ENCODE measurements around the gene SNX15. TPM values are rescaled to one million over a fixed set of nuclear protein-coding genes. Genes with fewer than 3 reads are reported as not detected.

The SNX15 gene
- polyA plus RNA-seq, 6 donors from 2014 or later, result 11.7 to 18.3 (median 14.9) TPM

- Mint-ChIP-seq H3K4me1 (peaks cover 26 to 35% (median 34%) of the 10 kb centered on the region in 3 donors), H3K4me3 (no peak overlapping the region), H3K9me3 (no peaks in the 10 kb centered on the region), H3K36me3 (no peaks in the 10 kb centered on the region), H3K27ac (peak overlapping the region in 1 of 6 donors; percentile 50), H3K27me3 (no peaks in the 10 kb centered on the region)
- DNase-seq (no peak), ATAC-seq (ENCODE audit: low read depth in 2 of 2) (no peak)
Observed at GRCh38 chr11:65051398-65051858, 24.2 kb downstream of the SNX15 start.

- no peaks in the 10 kb centered on the region for H3K9me3 Mint-ChIP-seq
- H3K27me3 Mint-ChIP-seq, result no peaks in the 10 kb centered on the region
- ATAC-seq (ENCODE audit: low read depth in 2 of 2) (peak; percentile 79 to 80), DNase-seq (no peak)
- H3K36me3 Mint-ChIP-seq, result no peaks in the 10 kb centered on the region
- peak overlapping the region; percentile 35 to 95 (median 74) for H3K27ac Mint-ChIP-seq
- peaks cover 18 to 19% (median 19%) of the 10 kb centered on the region in 3 donors for H3K4me1 Mint-ChIP-seq
- peak overlapping the region in 7 of 8 donors; percentile 47 to 88 (median 64) for H3K4me3 Mint-ChIP-seq
Observed at GRCh38 chr11:65053827-65054508, 26.7 kb downstream of the SNX15 start.

- ATAC-seq (ENCODE audit: low read depth in 2 of 2), result no peak
Observed at GRCh38 chr11:65055538-65055937, 28.3 kb downstream of the SNX15 start.

GRCh38 chr11:65056999-65057398 lies 29.8 kb downstream of the SNX15 start:
- Mint-ChIP-seq H3K27ac (peak overlapping the region in 1 of 6 donors; percentile 77), H3K27me3 (peaks cover 0 to 6% (median 0%) of the 10 kb centered on the region in 3 donors), H3K36me3 (no peaks in the 10 kb centered on the region), H3K4me1 (peaks cover 18 to 32% (median 19%) of the 10 kb centered on the region in 3 donors), H3K9me3 (no peaks in the 10 kb centered on the region), H3K4me3 (no peak overlapping the region)
- DNase-seq (no peak), ATAC-seq (ENCODE audit: low read depth in 2 of 2) (no peak)

More at GRCh38 chr11:65055538-65055937, 28.3 kb downstream of the SNX15 start:
- Mint-ChIP-seq H3K27ac (peak overlapping the region in 1 of 6 donors; percentile 57), H3K36me3 (no peaks in the 10 kb centered on the region), H3K9me3 (no peaks in the 10 kb centered on the region), H3K4me1 (peaks cover 18 to 19% (median 19%) of the 10 kb centered on the region in 3 donors), H3K27me3 (peaks cover 0 to 6% (median 0%) of the 10 kb centered on the region in 3 donors), H3K4me3 (no peak overlapping the region)
- no peak for DNase-seq

GRCh38 chr11:65057526-65057925 lies 30.3 kb downstream of the SNX15 start:
- Mint-ChIP-seq H3K4me1 (peaks cover 18 to 38% (median 24%) of the 10 kb centered on the region in 3 donors), H3K4me3 (no peak overlapping the region), H3K27ac (peak overlapping the region in 1 of 6 donors; percentile 77), H3K36me3 (no peaks in the 10 kb centered on the region), H3K9me3 (no peaks in the 10 kb centered on the region), H3K27me3 (peaks cover 0 to 6% (median 0%) of the 10 kb centered on the region in 3 donors)
- no peak for DNase-seq
- ATAC-seq (ENCODE audit: low read depth in 2 of 2), result no peak

GRCh38 chr11:65058012-65058411 lies 30.8 kb downstream of the SNX15 start:
- ATAC-seq (ENCODE audit: low read depth in 2 of 2), result no peak
- no peaks in the 10 kb centered on the region for H3K9me3 Mint-ChIP-seq

GRCh38 chr11:65058419-65059054 lies 31.3 kb downstream of the SNX15 start, which contains the start of gene NAALADL1:
TSS of gene NAALADL1 (minus strand) at chr11:65058553. CDS start at chr11:65058521, 32 bp downstream.
- ATAC-seq (ENCODE audit: low read depth in 2 of 2) (no peak), DNase-seq (no peak)
- H3K27me3 Mint-ChIP-seq, result peaks cover 0 to 12% (median 0%) of the 10 kb centered on the region in 3 donors
- H3K27ac Mint-ChIP-seq, result peak within 1 kb of the TSS in 1 of 6 donors; percentile 77
- H3K9me3 Mint-ChIP-seq, result no peaks in the 10 kb centered on the region
- H3K4me1 Mint-ChIP-seq, result peaks cover 15 to 32% (median 15%) of the 10 kb centered on the region in 3 donors
- H3K36me3 Mint-ChIP-seq, result no peaks in the 10 kb centered on the region
- H3K4me3 Mint-ChIP-seq, result no peak within 1 kb of the TSS

More at GRCh38 chr11:65058012-65058411, 30.8 kb downstream of the SNX15 start:
- H3K27me3 Mint-ChIP-seq, result peaks cover 0 to 9% (median 0%) of the 10 kb centered on the region in 3 donors
- DNase-seq, result no peak
- H3K36me3 Mint-ChIP-seq, result no peaks in the 10 kb centered on the region
- no peak overlapping the region for H3K4me3 Mint-ChIP-seq
- H3K4me1 Mint-ChIP-seq, result peaks cover 20 to 36% (median 21%) of the 10 kb centered on the region in 3 donors
- no peak overlapping the region for H3K27ac Mint-ChIP-seq

GRCh38 chr11:65059523-65059922 lies 32.3 kb downstream of the SNX15 start:
- Mint-ChIP-seq H3K4me3 (peak overlapping the region in 1 of 8 donors; percentile 14), H3K27me3 (peaks cover 0 to 12% (median 0%) of the 10 kb centered on the region in 3 donors), H3K36me3 (no peaks in the 10 kb centered on the region), H3K4me1 (peaks cover 5 to 22% (median 6%) of the 10 kb centered on the region in 3 donors), H3K27ac (no peak overlapping the region), H3K9me3 (no peaks in the 10 kb centered on the region)
- ATAC-seq (ENCODE audit: low read depth in 2 of 2), result no peak
- no peak for DNase-seq

GRCh38 chr11:65059959-65060824 lies 33.0 kb downstream of the SNX15 start:
- DNase-seq, result no peak
- Mint-ChIP-seq H3K27ac (no peak overlapping the region), H3K27me3 (peaks cover 0 to 12% (median 0%) of the 10 kb centered on the region in 3 donors), H3K4me3 (no peak overlapping the region), H3K4me1 (peaks cover 5 to 19% (median 6%) of the 10 kb centered on the region in 3 donors), H3K36me3 (no peaks in the 10 kb centered on the region), H3K9me3 (no peaks in the 10 kb centered on the region)
- ATAC-seq (ENCODE audit: low read depth in 2 of 2), result no peak

GRCh38 chr11:65060913-65061408 lies 33.7 kb downstream of the SNX15 start:
- no peaks in the 10 kb centered on the region for H3K9me3 Mint-ChIP-seq
- H3K27ac Mint-ChIP-seq, result no peak overlapping the region
- ATAC-seq (ENCODE audit: low read depth in 2 of 2) (peak in 1 of 2 donors; percentile 28), DNase-seq (no peak)
- peaks cover 5 to 19% (median 6%) of the 10 kb centered on the region in 3 donors for H3K4me1 Mint-ChIP-seq
- H3K4me3 Mint-ChIP-seq, result no peak overlapping the region
- no peaks in the 10 kb centered on the region for H3K36me3 Mint-ChIP-seq
- peaks cover 0 to 12% (median 0%) of the 10 kb centered on the region in 3 donors for H3K27me3 Mint-ChIP-seq

- Mint-ChIP-seq H3K4me1 (peaks cover 5 to 19% (median 6%) of the 10 kb centered on the region in 3 donors), H3K27me3 (peaks cover 0 to 12% (median 0%) of the 10 kb centered on the region in 3 donors), H3K9me3 (no peaks in the 10 kb centered on the region), H3K36me3 (no peaks in the 10 kb centered on the region), H3K4me3 (no peak overlapping the region), H3K27ac (no peak overlapping the region)
- ATAC-seq (ENCODE audit: low read depth in 2 of 2), result no peak
- no peak for DNase-seq
Observed at GRCh38 chr11:65063532-65063931, 36.3 kb downstream of the SNX15 start.

GRCh38 chr11:65064847-65065240 lies 37.6 kb downstream of the SNX15 start:
- H3K27me3 Mint-ChIP-seq, result peaks cover 0 to 6% (median 0%) of the 10 kb centered on the region in 3 donors
- no peak for ATAC-seq (ENCODE audit: low read depth in 2 of 2)

GRCh38 chr11:65065851-65066250 lies 38.6 kb downstream of the SNX15 start:
- no peaks in the 10 kb centered on the region for H3K9me3 Mint-ChIP-seq
- peaks cover 0 to 6% (median 0%) of the 10 kb centered on the region in 3 donors for H3K27me3 Mint-ChIP-seq
- no peak overlapping the region for H3K4me3 Mint-ChIP-seq
- H3K27ac Mint-ChIP-seq, result no peak overlapping the region
- no peak for DNase-seq
- H3K4me1 Mint-ChIP-seq, result peaks cover 5 to 18% (median 6%) of the 10 kb centered on the region in 3 donors
- no peak for ATAC-seq (ENCODE audit: low read depth in 2 of 2)
- no peaks in the 10 kb centered on the region for H3K36me3 Mint-ChIP-seq

More at GRCh38 chr11:65064847-65065240, 37.6 kb downstream of the SNX15 start:
- DNase-seq, result no peak
- H3K4me1 Mint-ChIP-seq, result peaks cover 5 to 21% (median 6%) of the 10 kb centered on the region in 3 donors
- H3K9me3 Mint-ChIP-seq, result no peaks in the 10 kb centered on the region
- H3K27ac Mint-ChIP-seq, result no peak overlapping the region
- H3K36me3 Mint-ChIP-seq, result no peaks in the 10 kb centered on the region
- H3K4me3 Mint-ChIP-seq, result no peak overlapping the region

Data from naive B cell (primary cell).